Germinal center (tissue), 1 donor: ENCODE measurements around the gene UGT2B15.
"Not testable (repeated sequence)": the region's sequence is repeated elsewhere in the genome, so short reads cannot be mapped to it uniquely, and the experiment has no call there.

Experiments
- DNase-seq: peaks from one replicate; pipeline ENCODE4 v3.0.0; 2012; ENCODE audit warnings: mixed read lengths, low spot score

Gene UGT2B15

GRCh38 chr4:68655764-68656444 is 14.5 kb downstream of the UGT2B15 start:
- DNase-seq = no peak

- no peak for DNase-seq
These were observed 15.3 kb downstream of the UGT2B15 start for GRCh38 chr4:68654946-68655721.

DNA sequence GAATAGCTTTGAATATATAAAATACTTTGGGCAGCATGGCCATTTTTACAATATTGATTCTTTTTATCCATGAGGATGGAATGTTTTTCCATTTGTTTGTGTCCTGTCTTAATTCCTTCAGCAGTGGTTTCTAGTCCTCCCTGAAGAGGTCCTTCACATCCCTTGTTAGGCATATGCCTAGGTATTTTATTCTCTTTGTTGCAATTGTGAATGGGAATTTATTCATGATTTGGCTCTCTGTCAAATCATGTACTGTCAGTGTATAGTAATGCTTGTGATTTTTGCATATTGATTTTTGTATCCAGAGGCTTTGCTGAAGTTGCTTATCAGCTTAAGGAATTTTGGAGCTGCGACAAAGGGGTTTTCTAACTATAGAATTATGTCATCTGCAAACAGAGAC is 18.5 kb downstream of the UGT2B15 start:
- no peak for DNase-seq

GRCh38 chr4:68630371-68630770 is 40.1 kb downstream of the UGT2B15 start:
- no peak for DNase-seq

GRCh38 chr4:68622731-68623130 is 47.7 kb downstream of the UGT2B15 start:
- not testable (repeated sequence) for DNase-seq

GRCh38 chr4:68617003-68617698 is 53.3 kb downstream of the UGT2B15 start:
- no peak for DNase-seq

GRCh38 chr4:68615699-68616422 is 54.6 kb downstream of the UGT2B15 start:
- DNase-seq = no peak

DNA sequence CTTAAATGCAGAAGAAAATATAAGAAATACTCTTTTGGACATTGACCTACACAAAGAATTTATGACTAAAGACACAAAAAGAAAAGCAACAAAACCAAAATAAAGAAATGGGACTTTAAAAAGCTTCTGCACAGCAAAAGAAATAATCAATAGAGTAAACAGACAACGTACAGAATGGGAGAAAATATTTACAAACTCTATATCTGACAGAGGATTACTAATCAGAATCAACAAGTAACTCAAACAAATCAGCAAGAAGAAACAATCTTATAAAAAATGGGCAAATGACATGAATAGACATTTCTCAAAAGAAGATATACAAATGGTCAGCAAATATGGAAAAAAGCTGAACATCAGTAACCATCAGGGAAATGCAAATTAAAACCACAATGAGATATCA is 56.7 kb downstream of the UGT2B15 start:
- DNase-seq = no peak

DNA sequence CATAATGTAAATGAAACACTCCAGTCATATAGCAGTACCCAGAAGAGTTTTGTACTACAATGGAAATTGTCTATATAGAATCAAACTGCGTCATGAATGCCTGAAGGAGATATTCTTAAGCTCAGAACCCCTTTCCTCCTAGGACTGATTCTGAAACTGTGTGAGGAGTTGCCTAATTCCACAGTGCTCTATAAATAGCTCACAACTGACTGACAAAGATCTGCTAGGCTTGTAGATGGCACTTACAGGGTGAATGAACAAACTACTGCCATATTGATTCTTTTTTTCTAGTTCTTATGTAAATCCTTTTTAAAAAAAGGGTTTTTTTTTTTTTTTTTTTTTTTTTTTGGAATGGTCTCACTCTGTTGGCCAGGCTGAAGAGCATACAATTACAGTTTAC is 64.2 kb downstream of the UGT2B15 start:
- no peak for DNase-seq

DNA sequence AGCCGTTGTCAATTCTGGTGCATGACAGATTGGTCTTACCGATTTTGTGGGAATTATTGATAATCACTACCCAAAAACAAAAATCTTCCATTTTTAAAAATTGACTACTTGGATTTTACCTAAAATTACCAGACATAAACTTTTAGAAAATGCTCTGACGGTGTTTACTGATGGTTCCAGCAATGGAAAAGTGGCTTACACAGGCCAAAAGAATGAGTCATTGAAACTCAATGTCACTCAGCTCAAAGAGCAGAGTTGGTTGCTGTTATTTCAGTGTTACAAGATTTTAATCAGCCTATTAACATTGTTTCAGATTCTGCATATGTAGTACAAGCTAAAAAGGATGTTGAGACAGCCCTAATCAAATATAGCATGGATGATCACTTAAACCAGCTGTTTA is 71.3 kb downstream of the UGT2B15 start:
- DNase-seq = no peak

- DNase-seq = no peak
These were observed 73.0 kb downstream of the UGT2B15 start for GRCh38 chr4:68597482-68597881.
